Measurements from ENCODE around the gene MXD4. TPM values are rescaled to one million over a fixed set of nuclear protein-coding genes. Genes with fewer than 3 reads are reported as not detected.
A peak's percentile ranks its signal among the peaks of the same experiment; 100 is the strongest.

The MXD4 gene
- total RNA-seq, 1 donor from 2014 or later = 22.7 TPM

- DNase-seq (ENCODE audit: low spot score) = no peak
These were observed 6.3 kb downstream of the MXD4 start for GRCh38 chr4:2255501-2256155.

DNA sequence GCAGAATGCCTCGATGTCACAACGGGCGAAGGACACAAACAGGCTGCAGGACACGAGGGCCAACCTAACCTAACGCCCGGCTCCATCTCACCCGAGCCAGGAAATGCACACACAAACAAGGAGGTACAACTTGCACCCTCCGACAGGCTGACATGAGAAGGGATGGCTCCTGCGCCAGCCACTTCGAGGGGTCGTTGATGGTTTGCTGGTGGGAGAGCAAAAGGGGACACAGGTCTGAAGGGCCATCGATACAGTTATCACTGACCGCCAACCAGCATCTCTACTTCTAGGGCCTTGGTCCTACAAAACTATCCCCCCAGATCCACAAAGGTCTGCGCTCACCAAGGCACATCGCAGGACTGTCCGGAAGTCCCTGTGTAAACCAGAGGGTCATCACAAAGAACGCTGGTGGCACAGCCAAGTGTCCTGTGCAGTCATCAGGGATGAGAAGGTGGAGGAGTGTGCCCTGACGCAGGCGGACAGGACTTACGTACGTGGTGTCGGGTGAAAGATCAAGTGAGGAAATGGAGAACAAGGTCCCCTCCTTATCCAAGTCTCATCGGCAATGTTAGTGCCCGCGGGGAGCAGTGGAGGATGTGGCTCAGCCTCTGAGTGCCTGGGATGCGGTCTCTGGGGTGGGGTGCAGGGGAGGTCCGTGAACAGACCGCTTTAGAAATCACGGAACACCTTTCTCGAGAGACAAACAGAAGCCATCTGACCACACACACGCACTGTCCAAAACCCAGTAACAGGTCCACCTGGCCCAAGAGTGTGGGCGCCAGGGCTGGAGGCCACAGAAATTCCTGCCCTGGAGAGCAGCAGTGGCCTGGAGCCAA lies 7.0 kb downstream of the MXD4 start:
- H3K4me1 ChIP-seq = no peaks in the 10 kb centered on the region
- H3K79me2 ChIP-seq (ENCODE audit: low read depth) = peaks cover 7% of the 10 kb centered on the region
- H3K4me1 Mint-ChIP-seq = peaks cover 5% of the 10 kb centered on the region
- no peak overlapping the region for H3K4me3 Mint-ChIP-seq
- H3K9me3 ChIP-seq (ENCODE audit: low read depth) = no peaks in the 10 kb centered on the region
- H3K27me3 ChIP-seq = no peaks in the 10 kb centered on the region
- H2AFZ ChIP-seq (replicated peaks) = no peak overlapping the region
- H3F3A ChIP-seq (ENCODE audit: low read depth) = no peaks in the 10 kb centered on the region
- H3K9me3 Mint-ChIP-seq = no peaks in the 10 kb centered on the region
- no peak overlapping the region for H3K4me3 ChIP-seq
- no peak overlapping the region for H3K9ac ChIP-seq
- no peak overlapping the region for H3K27ac ChIP-seq
- H3K27me3 Mint-ChIP-seq (ENCODE audit: insufficient read depth, low read depth) = peaks cover 10% of the 10 kb centered on the region
- H4K20me1 ChIP-seq (ENCODE audit: low read depth) = peaks cover 85% of the 10 kb centered on the region
- no peak for DNase-seq (ENCODE audit: low spot score)
- no peaks in the 10 kb centered on the region for H3K36me3 ChIP-seq
- peaks cover 13% of the 10 kb centered on the region for H3K36me3 Mint-ChIP-seq
- H3K27ac Mint-ChIP-seq = no peak overlapping the region
- TF ChIP-seq EZH2 (IDR thresholded peaks at IDR 0.05) (no peak), EZH2phosphoT487 (IDR thresholded peaks at IDR 0.05) (no peak)
- TF ChIP-seq, protein P1, sequence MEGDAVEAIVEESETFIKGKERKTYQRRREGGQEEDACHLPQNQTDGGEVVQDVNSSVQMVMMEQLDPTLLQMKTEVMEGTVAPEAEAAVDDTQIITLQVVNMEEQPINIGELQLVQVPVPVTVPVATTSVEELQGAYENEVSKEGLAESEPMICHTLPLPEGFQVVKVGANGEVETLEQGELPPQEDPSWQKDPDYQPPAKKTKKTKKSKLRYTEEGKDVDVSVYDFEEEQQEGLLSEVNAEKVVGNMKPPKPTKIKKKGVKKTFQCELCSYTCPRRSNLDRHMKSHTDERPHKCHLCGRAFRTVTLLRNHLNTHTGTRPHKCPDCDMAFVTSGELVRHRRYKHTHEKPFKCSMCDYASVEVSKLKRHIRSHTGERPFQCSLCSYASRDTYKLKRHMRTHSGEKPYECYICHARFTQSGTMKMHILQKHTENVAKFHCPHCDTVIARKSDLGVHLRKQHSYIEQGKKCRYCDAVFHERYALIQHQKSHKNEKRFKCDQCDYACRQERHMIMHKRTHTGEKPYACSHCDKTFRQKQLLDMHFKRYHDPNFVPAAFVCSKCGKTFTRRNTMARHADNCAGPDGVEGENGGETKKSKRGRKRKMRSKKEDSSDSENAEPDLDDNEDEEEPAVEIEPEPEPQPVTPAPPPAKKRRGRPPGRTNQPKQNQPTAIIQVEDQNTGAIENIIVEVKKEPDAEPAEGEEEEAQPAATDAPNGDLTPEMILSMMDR (IDR thresholded peaks at IDR 0.05) = no peak
- no peak overlapping the region for H3K4me2 ChIP-seq

More at GRCh38 chr4:2255501-2256155, 6.3 kb downstream of the MXD4 start:
- Histone ChIP-seq H3K4me2 (no peak overlapping the region), H3K9me3 (ENCODE audit: low read depth) (no peaks in the 10 kb centered on the region), H3K36me3 (no peaks in the 10 kb centered on the region), H3K4me1 (peaks cover 4% of the 10 kb centered on the region), H4K20me1 (ENCODE audit: low read depth) (peaks cover 88% of the 10 kb centered on the region), H3K27ac (no peak overlapping the region), H3F3A (ENCODE audit: low read depth) (no peaks in the 10 kb centered on the region), H3K4me3 (no peak overlapping the region), H3K27me3 (no peaks in the 10 kb centered on the region), H2AFZ (replicated peaks) (no peak overlapping the region), H3K79me2 (ENCODE audit: low read depth) (peaks cover 15% of the 10 kb centered on the region), H3K9ac (no peak overlapping the region)
- no peak for TF ChIP-seq EZH2phosphoT487 (IDR thresholded peaks at IDR 0.05)
- TF ChIP-seq, protein P1 (IDR thresholded peaks at IDR 0.05) = no peak
- no peak for TF ChIP-seq EZH2 (IDR thresholded peaks at IDR 0.05)
- Mint-ChIP-seq H3K36me3 (peaks cover 13% of the 10 kb centered on the region), H3K27me3 (ENCODE audit: insufficient read depth, low read depth) (peaks cover 10% of the 10 kb centered on the region), H3K4me1 (peaks cover 5% of the 10 kb centered on the region), H3K4me3 (no peak overlapping the region), H3K27ac (no peak overlapping the region), H3K9me3 (no peaks in the 10 kb centered on the region)

DNA sequence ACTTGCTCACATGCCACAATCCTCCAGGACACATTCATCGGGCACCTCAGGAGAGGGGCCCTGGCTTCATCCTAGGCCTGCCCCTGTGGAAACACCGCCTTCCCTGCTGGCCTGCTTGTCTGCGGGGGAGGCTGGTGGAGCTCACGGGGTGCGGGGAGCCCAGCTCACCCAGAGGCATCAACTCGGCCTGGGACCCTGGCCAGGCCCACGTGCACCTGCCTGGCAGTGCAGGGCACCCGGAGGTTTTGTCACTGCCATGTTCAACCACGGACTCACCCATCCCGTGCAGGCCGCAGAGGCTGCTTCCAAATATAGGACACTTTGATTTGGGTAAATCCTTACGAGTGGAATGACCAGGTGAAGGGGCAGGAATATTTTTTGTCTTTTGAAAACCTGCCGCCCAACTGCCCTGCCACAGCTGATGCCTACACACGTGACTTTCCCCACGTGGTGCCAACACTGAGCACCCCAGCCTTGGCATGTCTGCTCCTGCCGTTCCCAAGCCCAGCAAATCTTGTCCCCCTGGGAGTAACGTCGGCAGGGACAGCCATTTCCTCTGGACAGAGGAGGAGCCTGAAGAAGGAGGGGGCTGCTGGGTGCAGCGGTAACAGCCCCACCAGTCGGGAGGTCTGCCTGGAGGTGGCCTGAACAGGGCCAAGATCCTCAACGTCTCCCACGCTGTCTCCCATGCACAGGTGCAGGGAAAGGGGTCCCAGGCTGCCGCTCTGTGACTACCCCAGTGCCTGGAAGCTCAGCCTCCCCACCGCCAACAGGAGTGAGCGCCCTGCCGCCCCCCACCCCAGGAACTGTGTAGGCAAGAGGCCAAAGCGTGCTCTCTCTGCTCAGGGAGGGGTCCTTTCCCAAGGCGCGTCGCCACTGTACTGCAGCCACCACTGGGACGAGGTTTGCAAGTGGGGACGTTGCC lies 8.5 kb downstream of the MXD4 start:
- TF ChIP-seq, protein P1 (IDR thresholded peaks at IDR 0.05) = no peak
- no peak for TF ChIP-seq EZH2phosphoT487 (IDR thresholded peaks at IDR 0.05)
- no peak for TF ChIP-seq EZH2 (IDR thresholded peaks at IDR 0.05)
- no peak overlapping the region for H3K4me3 Mint-ChIP-seq
- no peaks in the 10 kb centered on the region for H3K36me3 ChIP-seq

More for the DNA sequence above, 8.5 kb downstream of the MXD4 start:
- H3K27ac ChIP-seq = no peak overlapping the region
- Mint-ChIP-seq H3K9me3 (no peaks in the 10 kb centered on the region), H3K27me3 (ENCODE audit: insufficient read depth, low read depth) (peaks cover 7% of the 10 kb centered on the region), H3K27ac (peak overlapping the region; percentile 84), H3K36me3 (peaks cover 13% of the 10 kb centered on the region), H3K4me1 (peaks cover 5% of the 10 kb centered on the region)
- no peaks in the 10 kb centered on the region for H3K4me1 ChIP-seq
- H4K20me1 ChIP-seq (ENCODE audit: low read depth) = peaks cover 72% of the 10 kb centered on the region
- H3K9me3 ChIP-seq (ENCODE audit: low read depth) = no peaks in the 10 kb centered on the region
- no peaks in the 10 kb centered on the region for H3F3A ChIP-seq (ENCODE audit: low read depth)
- H3K79me2 ChIP-seq (ENCODE audit: low read depth) = no peaks in the 10 kb centered on the region
- H3K4me2 ChIP-seq = no peak overlapping the region
- H3K9ac ChIP-seq = peak overlapping the region; percentile 23
- no peaks in the 10 kb centered on the region for H3K27me3 ChIP-seq
- H3K4me3 ChIP-seq = no peak overlapping the region
- DNase-seq (ENCODE audit: low spot score) = no peak
- no peak overlapping the region for H2AFZ ChIP-seq (replicated peaks)

All from neural progenitor cell (in vitro differentiated cells).